ENCODE results near the gene G6PC3. TPM values are rescaled to one million over a fixed set of nuclear protein-coding genes. Genes with fewer than 3 reads are reported as not detected.

G6PC3 gene
- total and polyA plus RNA-seq, 12 donors, result 51.2 to 254 (median 86.4) TPM

- TF ChIP-seq, protein P1, sequence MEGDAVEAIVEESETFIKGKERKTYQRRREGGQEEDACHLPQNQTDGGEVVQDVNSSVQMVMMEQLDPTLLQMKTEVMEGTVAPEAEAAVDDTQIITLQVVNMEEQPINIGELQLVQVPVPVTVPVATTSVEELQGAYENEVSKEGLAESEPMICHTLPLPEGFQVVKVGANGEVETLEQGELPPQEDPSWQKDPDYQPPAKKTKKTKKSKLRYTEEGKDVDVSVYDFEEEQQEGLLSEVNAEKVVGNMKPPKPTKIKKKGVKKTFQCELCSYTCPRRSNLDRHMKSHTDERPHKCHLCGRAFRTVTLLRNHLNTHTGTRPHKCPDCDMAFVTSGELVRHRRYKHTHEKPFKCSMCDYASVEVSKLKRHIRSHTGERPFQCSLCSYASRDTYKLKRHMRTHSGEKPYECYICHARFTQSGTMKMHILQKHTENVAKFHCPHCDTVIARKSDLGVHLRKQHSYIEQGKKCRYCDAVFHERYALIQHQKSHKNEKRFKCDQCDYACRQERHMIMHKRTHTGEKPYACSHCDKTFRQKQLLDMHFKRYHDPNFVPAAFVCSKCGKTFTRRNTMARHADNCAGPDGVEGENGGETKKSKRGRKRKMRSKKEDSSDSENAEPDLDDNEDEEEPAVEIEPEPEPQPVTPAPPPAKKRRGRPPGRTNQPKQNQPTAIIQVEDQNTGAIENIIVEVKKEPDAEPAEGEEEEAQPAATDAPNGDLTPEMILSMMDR (IDR thresholded peaks at IDR 0.05), result no peak
- no peak for TF ChIP-seq POLR2A (IDR thresholded peaks at IDR 0.05)
- intact Hi-C loops (cut with DNase I), result loop anchor here in 1 of 2 donors (5.0 kb wide), 1 partner anchor 32 kb away; no protein-coding TSS in a partner anchor
Observed at GRCh38 chr17:44084921-44085320, 14.4 kb downstream of the G6PC3 start.

GRCh38 chr17:44085908-44086307 lies 15.4 kb downstream of the G6PC3 start:
- 72 to 86% (median 84%) methylated on average over 5 of the region's 5 CpGs for WGBS, 4 donors
- Histone ChIP-seq H3K27me3 (no peaks in the 10 kb centered on the region), H3K4me1 (replicated peaks in 1 of 2) (peaks cover 4 to 8% of the 10 kb centered on the region in 2 donors), H3K27ac (peak overlapping the region in 2 of 5 donors; percentile 52 to 75), H3K4me3 (no peak overlapping the region), H3K9me3 (replicated peaks in 1 of 3) (no peaks in the 10 kb centered on the region), H3K36me3 (replicated peaks in 1 of 2) (peaks cover 0 to 83% of the 10 kb centered on the region in 2 donors)
- intact Hi-C loops (cut with DNase I), result no loop called here
- TF ChIP-seq POLR2A (IDR thresholded peaks at IDR 0.05), result no peak
- TF ChIP-seq, protein P1 (IDR thresholded peaks at IDR 0.05), result no peak
- no peak for DNase-seq

More at GRCh38 chr17:44084921-44085320, 14.4 kb downstream of the G6PC3 start:
- Histone ChIP-seq H3K36me3 (replicated peaks in 1 of 2) (peaks cover 0 to 84% of the 10 kb centered on the region in 2 donors), H3K9me3 (replicated peaks in 1 of 3) (no peaks in the 10 kb centered on the region), H3K27ac (no peak overlapping the region), H3K4me3 (no peak overlapping the region), H3K4me1 (replicated peaks in 1 of 2) (peaks cover 4 to 8% of the 10 kb centered on the region in 2 donors), H3K27me3 (no peaks in the 10 kb centered on the region)
- DNase-seq, result no peak
- 82 to 96% (median 91%) methylated on average over 3 to 7 of the region's 7 CpGs for WGBS, 4 donors

DNA sequence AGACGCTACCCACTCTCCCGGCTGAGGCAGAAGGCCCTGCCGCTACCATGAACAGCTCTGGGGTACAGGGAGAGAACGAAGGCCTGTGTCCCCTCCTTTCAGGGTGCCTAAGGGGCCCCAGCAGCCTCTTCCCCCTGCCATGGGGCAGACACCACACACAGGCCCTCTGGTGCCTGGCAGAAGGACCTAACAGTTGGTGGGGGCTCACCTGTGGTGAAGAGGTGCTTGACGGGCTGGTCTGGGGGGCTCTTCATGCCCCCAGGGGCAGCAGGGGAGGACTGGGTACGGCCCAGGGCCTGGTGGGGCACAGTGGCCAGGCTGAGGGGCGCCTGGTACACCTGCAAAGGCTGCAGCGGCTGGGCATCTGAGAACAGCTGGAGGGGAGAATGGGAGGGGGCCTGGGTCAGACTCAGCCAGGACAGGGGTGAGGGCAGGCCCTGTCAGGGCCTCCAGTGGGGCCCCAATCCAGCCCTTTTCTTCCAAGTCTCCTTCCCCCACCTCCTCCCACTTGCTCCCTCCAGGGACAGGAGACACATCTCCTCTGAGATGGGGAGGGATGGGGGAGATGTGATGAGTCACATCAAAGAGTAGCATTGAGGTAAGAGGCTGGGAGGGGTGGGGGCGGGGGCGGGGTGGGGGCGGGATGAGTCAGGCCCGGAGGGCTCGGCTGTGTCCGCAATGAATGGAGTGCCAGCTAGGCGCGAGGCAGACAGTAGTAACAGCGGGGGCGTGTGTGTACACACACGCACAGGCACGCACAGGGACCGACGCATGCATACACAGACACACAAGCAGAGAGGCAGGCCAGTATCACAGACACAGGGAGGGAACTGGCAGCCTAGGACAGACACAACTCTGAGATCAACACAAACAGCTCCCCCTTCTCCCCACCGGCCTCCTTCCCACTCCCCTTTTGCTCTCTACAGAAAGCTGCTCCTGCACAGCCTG lies 16.1 kb downstream of the G6PC3 start:
- no peak for TF ChIP-seq POLR2A (IDR thresholded peaks at IDR 0.05)
- TF ChIP-seq, protein P1 (IDR thresholded peaks at IDR 0.05), result no peak
- H3K36me3 ChIP-seq (replicated peaks in 1 of 2), result peaks cover 0 to 86% of the 10 kb centered on the region in 2 donors
- intact Hi-C loops (cut with DNase I), result no loop called here
- no peaks in the 10 kb centered on the region for H3K9me3 ChIP-seq (replicated peaks in 1 of 3)
- peak overlapping the region in 2 of 5 donors; percentile 52 to 75 for H3K27ac ChIP-seq
- H3K27me3 ChIP-seq, result no peaks in the 10 kb centered on the region
- peak; percentile 57 to 83 (median 70) for DNase-seq
- peaks cover 4 to 8% of the 10 kb centered on the region in 2 donors for H3K4me1 ChIP-seq (replicated peaks in 1 of 2)
- 20 to 54% (median 40%) methylated on average over 17 to 23 of the region's 23 CpGs for WGBS, 4 donors
- no peak overlapping the region for H3K4me3 ChIP-seq

DNA sequence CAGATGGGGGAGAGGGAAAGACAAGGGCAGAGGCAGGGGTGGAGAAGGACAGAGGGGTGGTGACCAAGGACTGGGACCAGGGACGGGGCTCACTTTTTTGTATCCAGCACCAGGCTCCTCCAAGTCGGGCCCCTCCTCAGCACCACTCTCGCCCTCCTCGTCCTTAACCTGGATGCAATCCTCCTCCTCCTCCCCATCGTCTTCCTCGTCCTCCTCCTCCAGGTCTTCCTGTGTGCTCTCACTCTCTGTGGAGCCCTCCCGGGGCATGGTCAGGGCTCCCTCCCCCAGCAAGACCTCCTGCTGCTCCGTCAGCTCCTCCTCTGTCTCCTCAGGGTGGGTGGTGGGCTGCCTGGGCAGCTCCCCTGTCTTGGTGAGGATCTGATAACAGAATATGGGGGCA lies 16.8 kb downstream of the G6PC3 start:
- peaks cover 4 to 8% of the 10 kb centered on the region in 2 donors for H3K4me1 ChIP-seq (replicated peaks in 1 of 2)
- 59 to 73% (median 64%) methylated on average over 7 to 8 of the region's 8 CpGs for whole genome bisulfite sequencing, 4 donors
- intact Hi-C loops (cut with DNase I), result no loop called here
- H3K9me3 ChIP-seq (replicated peaks in 1 of 3), result no peaks in the 10 kb centered on the region
- no peak overlapping the region for H3K4me3 ChIP-seq
- peak overlapping the region in 2 of 5 donors; percentile 52 to 64 for H3K27ac ChIP-seq
- no peak for DNase-seq
- peaks cover 0 to 86% of the 10 kb centered on the region in 2 donors for H3K36me3 ChIP-seq (replicated peaks in 1 of 2)
- H3K27me3 ChIP-seq, result no peaks in the 10 kb centered on the region
- TF ChIP-seq, protein P1 (IDR thresholded peaks at IDR 0.05), result no peak
- no peak for TF ChIP-seq POLR2A (IDR thresholded peaks at IDR 0.05)
